Endothelial cell of umbilical vein (primary cell): ENCODE data around the gene LIMK2. TPM values are rescaled to one million over a fixed set of nuclear protein-coding genes. Genes with fewer than 3 reads are reported as not detected.

Experiments
- BruUV-seq: library from RNA; stranded (reverse); fragments of 400-500 nt; replicated peaks from 2 replicates; lab custom pipeline; 2021; lab: Mats Ljungman, UMichigan
- CTCF ChIA-PET: fragments of 300-600, 350-600 bp; sonication (Branson Sonifier 250); formaldehyde crosslinking; loops from one replicate; lab custom pipeline; 2021; ENCODE audit warnings: antibody characterized with exemption, inconsistent platforms; lab: Charles Lee
- POLR2A ChIA-PET: fragments of 300-600, 350-600 bp; sonication (Branson Sonifier 250); formaldehyde crosslinking; loops from one replicate; lab custom pipeline; 2021; ENCODE audit warnings: antibody characterized with exemption, inconsistent platforms; lab: Charles Lee
- DNase-seq: peaks from one replicate; pipeline ENCODE4 v3.0.0-alpha.2; 2011; ENCODE audit warnings: low read depth, low spot score
- FAIRE-seq: peaks from 2 replicates; lab custom pipeline; 2011; peaks lifted over from hg19 to GRCh38; lab: Jason Lieb, UNC
- H2AFZ ChIP-seq: 2 replicates; pipeline ENCODE4 v1.6.0; 2012; ENCODE audit warnings: low read depth, low read length, control low read depth, inconsistent platforms
- H3K27ac ChIP-seq: 2 replicates; pipeline ENCODE4 v1.5.1; 2011; ENCODE audit warnings: low read depth, mild to moderate bottlenecking, control low read depth, low read length, moderate library complexity; ENCODE audit not compliant: insufficient read depth
- H3K27me3 ChIP-seq, 2 experiments: 2 replicates each; pipeline versions ENCODE4 v1.6.0 to v1.6.1; 2011; ENCODE audit warnings: low read length in 2 of 2, mixed read lengths in 1 of 2; ENCODE audit not compliant: control insufficient read depth in 2 of 2, insufficient read depth in 2 of 2
- H3K36me3 ChIP-seq, 2 experiments: 2 replicates in 1 of 2; 3 replicates in 1 of 2; pipeline ENCODE4 v1.5.1; 2011; ENCODE audit warnings: low read length in 2 of 2, mild to moderate bottlenecking in 1 of 2, moderate library complexity in 1 of 2; ENCODE audit not compliant: control insufficient read depth in 2 of 2, insufficient read depth in 2 of 2; ENCODE audit errors: extremely low read depth in 1 of 2
- H3K4me1 ChIP-seq: 3 replicates; pipeline ENCODE4 v1.5.1; 2011; ENCODE audit warnings: mild to moderate bottlenecking, low read length; ENCODE audit not compliant: control insufficient read depth, insufficient read depth; ENCODE audit errors: extremely low read depth
- H3K4me2 ChIP-seq: 2 replicates; pipeline ENCODE4 v1.6.1; 2011; ENCODE audit warnings: low read length, control low read depth, mixed read lengths; ENCODE audit not compliant: insufficient read depth
- H3K4me3 ChIP-seq, 3 experiments: fragments of 200-600 bp in 1 of 3; sonication (generic), shearing (Covaris generic) in 1 of 3; replicated peaks in 1 of 3; 2 replicates each; pipeline ENCODE4 v1.5.1; 2011 to 2016; ENCODE audit warnings: control low read depth in 3 of 3, low read length in 3 of 3, mild to moderate bottlenecking in 2 of 3, inconsistent platforms in 1 of 3, low read depth in 1 of 3, moderate library complexity in 1 of 3; ENCODE audit not compliant: insufficient read depth in 1 of 3
- H3K79me2 ChIP-seq: 2 replicates; pipeline ENCODE4 v1.6.0; 2012; ENCODE audit warnings: low read length, inconsistent platforms; ENCODE audit not compliant: control insufficient read depth, insufficient read depth
- H3K9ac ChIP-seq: replicated peaks from 2 replicates; pipeline ENCODE3; 2011; ENCODE audit warnings: low read length, control low read depth; ENCODE audit not compliant: insufficient read depth; ENCODE audit errors: extremely low read depth
- H3K9me1 ChIP-seq: replicated peaks from 3 replicates; pipeline ENCODE4 v1.6.0; 2011; ENCODE audit warnings: mild to moderate bottlenecking, low read length; ENCODE audit not compliant: control insufficient read depth, insufficient read depth; ENCODE audit errors: extremely low read depth
- H3K9me3 ChIP-seq: replicated peaks from 2 replicates; pipeline ENCODE4 v1.5.1; 2012; ENCODE audit warnings: low read length, inconsistent platforms; ENCODE audit not compliant: control insufficient read depth, insufficient read depth
- H4K20me1 ChIP-seq: replicated peaks from 2 replicates; pipeline ENCODE3; 2011; ENCODE audit warnings: mild to moderate bottlenecking, low read length; ENCODE audit not compliant: control insufficient read depth, insufficient read depth; ENCODE audit errors: extremely low read depth
- EZH2 ChIP-seq: IDR thresholded peaks from 2 replicates; pipeline ENCODE4 v1.6.1; 2012; ENCODE audit warnings: borderline replicate concordance, low read depth, mild to moderate bottlenecking, moderate library complexity, low read length, inconsistent platforms; ENCODE audit not compliant: severe bottlenecking
- FOS ChIP-seq: IDR thresholded peaks from 2 replicates; pipeline ENCODE4 v1.6.1; 2011; ENCODE audit warnings: mild to moderate bottlenecking, low read length, moderate library complexity, borderline replicate concordance; ENCODE audit not compliant: insufficient read depth
- GATA2 ChIP-seq: IDR thresholded peaks from 2 replicates; pipeline ENCODE4 v1.7.0; 2011; ENCODE audit warnings: low read depth, mild to moderate bottlenecking, moderate library complexity, mixed read lengths, low read length; ENCODE audit not compliant: insufficient read length, insufficient read depth
- JUN ChIP-seq: IDR thresholded peaks from 2 replicates; pipeline ENCODE4 v1.6.1; 2011; ENCODE audit warnings: borderline replicate concordance, low read depth; ENCODE audit not compliant: insufficient read length, insufficient read depth
- MYC ChIP-seq: IDR thresholded peaks from one replicate; pipeline ENCODE4 v1.6.1; 2011; ENCODE audit warnings: mild to moderate bottlenecking, low read depth, low read length
- POLR2A ChIP-seq: IDR thresholded peaks from 2 replicates; pipeline ENCODE4 v1.6.1; 2012; ENCODE audit warnings: low read depth, mild to moderate bottlenecking, control low read depth, low read length
- POLR2AphosphoS5 ChIP-seq: IDR thresholded peaks from 2 replicates; pipeline ENCODE4 v1.6.1; 2012; ENCODE audit warnings: low read depth, mild to moderate bottlenecking, control low read depth, low read length, moderate library complexity; ENCODE audit not compliant: insufficient read depth
- dilution Hi-C: fragments of 300-500 bp; cut with MboI; formaldehyde crosslinking; loops from one replicate; pipeline ENCODE4 v1.15.0; 2019; ENCODE audit warnings: low sequenced_read_pairs; ENCODE audit not compliant: extremely low pct_ligation_motif_present
- intact Hi-C: fragments of 100-400 bp; cut with micrococcal nuclease; formaldehyde crosslinking; loops from one replicate; pipeline ENCODE4 v1.10.0; 2022
- polyA plus RNA-seq, 4 experiments: library from polyadenylated mRNA; depleted of rRNA in 3 of 4; stranded (reverse) in 3 of 4; unstranded in 1 of 4; fragments of >200 nt; gene quantifications; 2 replicates each; pipeline versions ENCODE4 v1.2.1 to v1.2.3, GENCODE V29; 2011 to 2012; ENCODE audit warnings: missing spikeins in 1 of 4
- total RNA-seq: library from RNA; stranded (reverse); gene quantifications from 2 replicates; pipeline ENCODE4 v1.2.3, GENCODE V29; 2021
- TF ChIP-seq, protein P1 (sequence below): IDR thresholded peaks from 2 replicates; pipeline ENCODE4 v1.6.1; 2011; ENCODE audit not compliant: insufficient read depth, insufficient read length
- TF ChIP-seq, protein P2 (sequence below), 2 donors: IDR thresholded peaks; 1 replicate in 1 of 2; 2 replicates in 1 of 2; pipeline ENCODE4 v1.5.1; 2011; ENCODE audit warnings: low read length in 2 of 2, mild to moderate bottlenecking in 2 of 2, moderate library complexity in 2 of 2, control low read depth in 1 of 2, inconsistent platforms in 1 of 2, low read depth in 1 of 2; ENCODE audit not compliant: insufficient read depth in 1 of 2; ENCODE audit errors: extremely low read depth in 1 of 2

LIMK2 gene
- total and polyA plus RNA-seq, 2 donors (not counting 3 experiments of a cell fraction or from before 2014, with no cell fraction given): 23.2 to 76.7 TPM

DNA sequence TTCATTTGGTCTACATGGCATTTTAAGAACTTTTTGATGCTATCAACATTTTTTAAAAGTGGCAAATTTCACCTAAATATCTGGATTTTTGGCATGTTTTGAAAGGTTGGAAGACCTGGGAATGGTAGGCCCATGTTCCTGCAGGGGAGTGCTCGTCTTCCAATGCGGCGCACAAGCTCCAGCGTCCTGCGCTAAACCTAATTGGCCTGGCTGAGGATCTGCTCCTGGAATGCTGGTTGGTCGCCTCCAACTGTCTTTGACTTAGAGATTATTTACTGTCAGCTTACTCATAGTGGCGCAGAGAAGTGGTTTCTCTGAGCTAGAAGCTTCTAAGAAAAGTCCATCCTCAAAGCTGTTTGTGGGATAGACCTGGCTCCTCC is 626 bp upstream of the LIMK2 start:
- H3K27me3 ChIP-seq: no peaks in the 10 kb centered on the region
- TF ChIP-seq GATA2: no peak
- no peak for TF ChIP-seq POLR2A
- no peak for TF ChIP-seq JUN
- TF ChIP-seq POLR2AphosphoS5: no peak
- no peak for TF ChIP-seq MYC
- TF ChIP-seq FOS: no peak
- no peak for TF ChIP-seq EZH2
- TF ChIP-seq, protein P1, sequence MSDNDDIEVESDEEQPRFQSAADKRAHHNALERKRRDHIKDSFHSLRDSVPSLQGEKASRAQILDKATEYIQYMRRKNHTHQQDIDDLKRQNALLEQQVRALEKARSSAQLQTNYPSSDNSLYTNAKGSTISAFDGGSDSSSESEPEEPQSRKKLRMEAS: no peak
- TF ChIP-seq, protein P2, sequence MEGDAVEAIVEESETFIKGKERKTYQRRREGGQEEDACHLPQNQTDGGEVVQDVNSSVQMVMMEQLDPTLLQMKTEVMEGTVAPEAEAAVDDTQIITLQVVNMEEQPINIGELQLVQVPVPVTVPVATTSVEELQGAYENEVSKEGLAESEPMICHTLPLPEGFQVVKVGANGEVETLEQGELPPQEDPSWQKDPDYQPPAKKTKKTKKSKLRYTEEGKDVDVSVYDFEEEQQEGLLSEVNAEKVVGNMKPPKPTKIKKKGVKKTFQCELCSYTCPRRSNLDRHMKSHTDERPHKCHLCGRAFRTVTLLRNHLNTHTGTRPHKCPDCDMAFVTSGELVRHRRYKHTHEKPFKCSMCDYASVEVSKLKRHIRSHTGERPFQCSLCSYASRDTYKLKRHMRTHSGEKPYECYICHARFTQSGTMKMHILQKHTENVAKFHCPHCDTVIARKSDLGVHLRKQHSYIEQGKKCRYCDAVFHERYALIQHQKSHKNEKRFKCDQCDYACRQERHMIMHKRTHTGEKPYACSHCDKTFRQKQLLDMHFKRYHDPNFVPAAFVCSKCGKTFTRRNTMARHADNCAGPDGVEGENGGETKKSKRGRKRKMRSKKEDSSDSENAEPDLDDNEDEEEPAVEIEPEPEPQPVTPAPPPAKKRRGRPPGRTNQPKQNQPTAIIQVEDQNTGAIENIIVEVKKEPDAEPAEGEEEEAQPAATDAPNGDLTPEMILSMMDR (IDR thresholded peaks at IDR 0.05; ENCODE audit: extremely low read depth in 1 of 2, insufficient read depth in 1 of 2, low read depth in 1 of 2, low read length in 2 of 2): no peak
- no peaks in the 10 kb centered on the region for H3K9me1 ChIP-seq
- FAIRE-seq (no peak), DNase-seq (no peak)
- CTCF ChIA-PET: interaction anchor here (0.5 to 6.8 kb wide), 20 partner anchors 10 to 133 kb away, joined by 3 to 181 read pairs (median 7); partner anchors contain the start of genes PIK3IP1, RNF185 and SELENOM
- dilution Hi-C loops (no loop called here), intact Hi-C loops (loop anchor here (1.0 to 5.0 kb wide), 4 partner anchors 38 to 104 kb away; partner anchors contain the start of genes PIK3IP1 and SELENOM)
- no TSS peak for BruUV-seq
- H3K36me3 ChIP-seq: peaks cover 0 to 3% of the 10 kb centered on the region in 2 experiments
- H3K79me2 ChIP-seq: peaks cover 43% of the 10 kb centered on the region
- H3K9ac ChIP-seq: peak overlapping the region; percentile 59
- H3K4me3 ChIP-seq: no peak overlapping the region
- H3K9me3 ChIP-seq: no peaks in the 10 kb centered on the region
- H3K4me2 ChIP-seq: peak overlapping the region; percentile 61
- no peaks in the 10 kb centered on the region for H4K20me1 ChIP-seq
- peak overlapping the region; percentile 55 for H2AFZ ChIP-seq
- POLR2A ChIA-PET: interaction anchor here (1.0 to 1.6 kb wide), 2 partner anchors 19 to 21 kb away, joined by 4 to 5 read pairs; no protein-coding TSS in a partner anchor
- H3K27ac ChIP-seq: peak overlapping the region; percentile 93
- peaks cover 54% of the 10 kb centered on the region for H3K4me1 ChIP-seq
